Ureter (tissue), 1 donor: ENCODE data around the gene CCDC187. TPM values are rescaled to one million over a fixed set of nuclear protein-coding genes. Genes with fewer than 3 reads are reported as not detected.

Experiments
- DNase-seq: peaks from one replicate; pipeline ENCODE4 v3.0.0-alpha.2; 2020; ENCODE audit warnings: low spot score
- total RNA-seq: library from RNA; stranded (reverse); gene quantifications from one replicate; pipeline ENCODE4 v1.2.4, GENCODE V29; 2023
- donor health status: DM: yes; HTN: yes; CAD: no.

Gene CCDC187
- total RNA-seq, 1 donor from 2014 or later = 9.0 TPM

DNA sequence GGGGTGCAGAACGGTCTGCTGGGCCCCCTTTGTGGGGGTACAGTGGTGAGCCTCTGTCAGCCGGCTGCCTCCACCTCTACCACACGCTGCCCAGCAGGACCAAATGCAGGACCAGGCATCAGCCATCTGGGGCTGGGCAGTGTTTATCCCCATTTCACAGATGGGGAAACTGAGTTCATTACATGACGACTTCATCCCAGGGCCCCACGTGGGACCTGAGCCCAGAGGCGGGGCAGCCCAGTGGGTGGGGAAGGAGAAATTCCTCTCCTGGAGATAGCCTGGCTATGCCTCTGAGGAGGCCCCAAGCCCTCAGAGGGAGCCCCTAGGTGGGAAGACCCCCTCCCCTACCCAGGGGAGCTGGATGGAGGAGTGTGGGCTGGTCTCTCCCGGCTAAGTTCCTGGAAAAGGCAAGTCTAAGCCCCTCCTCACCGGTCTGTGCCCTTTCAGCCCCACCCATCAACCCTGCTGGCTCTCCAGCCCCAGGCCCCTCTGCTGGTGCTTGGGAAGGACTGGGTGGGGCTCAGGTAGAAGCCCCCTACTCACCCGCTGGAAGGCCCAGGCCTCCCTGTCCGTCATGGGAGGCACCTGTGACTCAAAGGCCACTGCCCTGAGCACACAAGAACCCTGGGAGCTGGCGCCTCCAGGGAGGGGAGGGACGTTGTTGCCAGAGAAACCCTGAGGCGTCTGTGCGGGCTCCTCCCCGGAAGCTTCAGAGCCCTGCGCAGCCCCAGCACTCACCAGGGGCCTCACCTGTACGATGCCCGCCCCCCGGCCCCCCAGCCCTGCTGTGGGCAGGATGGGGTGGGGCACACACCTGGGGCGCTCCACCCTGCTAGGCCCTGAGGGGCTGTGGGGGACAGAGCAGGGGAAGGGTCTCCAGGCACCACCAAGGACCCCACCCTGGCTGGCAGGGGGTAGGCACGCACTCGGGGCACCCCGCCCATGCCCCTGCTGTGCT lies 7.4 kb upstream of the CCDC187 start:
- DNase-seq = peak; percentile 63

DNA sequence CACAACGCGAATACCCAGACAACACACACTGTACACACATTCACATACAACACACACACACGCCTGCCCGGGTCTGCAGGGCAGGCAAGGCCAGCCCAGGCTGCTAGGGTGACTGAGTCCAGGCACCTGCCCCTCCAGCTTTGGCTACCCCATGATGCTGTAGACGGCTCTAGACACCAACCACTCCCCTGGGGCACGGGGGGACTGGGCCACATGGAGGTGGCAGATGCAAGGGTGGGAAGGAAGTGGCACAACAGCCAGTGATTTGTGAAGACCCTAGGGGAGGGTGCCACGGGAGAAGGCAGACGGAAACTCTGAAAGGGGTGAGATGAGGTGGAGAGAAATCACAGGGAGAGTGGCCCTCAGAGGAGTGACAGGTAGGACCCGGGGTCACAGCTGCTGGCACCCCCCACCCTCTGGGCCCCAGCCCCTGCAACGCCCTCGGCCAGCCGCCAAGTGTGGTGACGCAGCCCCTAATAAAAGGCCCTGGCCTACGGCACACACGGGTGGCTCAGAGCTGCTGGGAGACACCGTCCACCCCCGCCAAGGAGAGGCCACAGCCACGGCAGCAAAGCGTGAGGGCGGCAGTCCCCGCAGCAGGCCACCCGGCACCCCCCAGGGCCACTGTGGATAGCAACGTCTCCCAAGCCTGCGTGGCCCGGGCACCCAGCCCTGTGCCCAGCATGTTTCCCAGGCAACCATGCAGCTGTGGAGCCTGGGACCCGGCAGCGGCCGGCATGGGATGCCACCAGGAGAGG lies 6.6 kb upstream of the CCDC187 start:
- DNase-seq = no peak

GRCh38 chr9:136309806-136310220 lies 5.9 kb upstream of the CCDC187 start:
- no peak for DNase-seq

- DNase-seq = peak; percentile 75
Observed at GRCh38 chr9:136309101-136309801, 5.4 kb upstream of the CCDC187 start.

GRCh38 chr9:136308702-136309053 lies 4.8 kb upstream of the CCDC187 start:
- DNase-seq = no peak

GRCh38 chr9:136308006-136308701 lies 4.3 kb upstream of the CCDC187 start:
- no peak for DNase-seq

- no peak for DNase-seq
Observed at GRCh38 chr9:136307215-136307750, 3.4 kb upstream of the CCDC187 start.

- DNase-seq = no peak
Observed at GRCh38 chr9:136306211-136307208, 2.6 kb upstream of the CCDC187 start.

DNA sequence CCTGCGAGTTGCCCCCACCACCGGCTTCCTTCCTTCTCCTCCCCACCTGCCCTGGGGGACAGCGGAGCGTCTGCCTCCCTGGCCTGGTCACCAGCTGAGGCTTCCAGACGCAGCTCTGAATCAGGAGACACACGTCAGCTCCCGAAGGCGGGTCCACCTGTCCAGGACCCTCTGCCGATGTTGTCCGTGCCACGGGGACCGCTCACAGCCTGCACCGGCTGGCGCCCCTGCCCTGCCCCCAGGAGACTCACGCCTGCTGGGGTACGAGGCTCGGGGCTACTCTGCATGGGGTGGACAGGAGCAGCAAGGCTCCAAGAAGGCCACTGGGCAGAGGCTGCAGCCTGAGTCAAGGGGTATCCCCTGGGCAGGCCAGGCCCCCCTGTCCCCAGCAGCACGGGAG lies 1.9 kb upstream of the CCDC187 start:
- DNase-seq = no peak

GRCh38 chr9:136304981-136305380 lies 1.1 kb upstream of the CCDC187 start:
- DNase-seq = no peak

DNA sequence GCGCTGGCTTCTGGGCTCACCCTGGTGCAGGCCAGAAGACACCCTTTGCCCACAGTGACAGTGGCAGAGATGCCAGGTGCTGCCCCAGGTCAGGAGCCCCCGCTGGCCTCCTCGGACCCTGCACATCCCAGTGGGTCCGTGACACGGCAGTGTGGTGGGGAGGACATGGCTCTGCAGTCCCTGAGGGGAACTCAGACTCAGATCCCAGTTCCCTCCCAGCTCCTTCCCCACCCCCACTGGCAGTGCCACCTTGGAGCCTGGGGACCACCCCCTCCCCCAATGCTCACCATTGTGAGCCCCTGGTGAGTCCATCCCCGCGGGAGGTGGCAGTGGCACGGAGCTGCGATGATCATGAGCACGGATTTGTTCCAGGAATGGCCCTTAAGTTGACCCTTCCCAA lies 562 bp upstream of the CCDC187 start:
- no peak for DNase-seq

DNA sequence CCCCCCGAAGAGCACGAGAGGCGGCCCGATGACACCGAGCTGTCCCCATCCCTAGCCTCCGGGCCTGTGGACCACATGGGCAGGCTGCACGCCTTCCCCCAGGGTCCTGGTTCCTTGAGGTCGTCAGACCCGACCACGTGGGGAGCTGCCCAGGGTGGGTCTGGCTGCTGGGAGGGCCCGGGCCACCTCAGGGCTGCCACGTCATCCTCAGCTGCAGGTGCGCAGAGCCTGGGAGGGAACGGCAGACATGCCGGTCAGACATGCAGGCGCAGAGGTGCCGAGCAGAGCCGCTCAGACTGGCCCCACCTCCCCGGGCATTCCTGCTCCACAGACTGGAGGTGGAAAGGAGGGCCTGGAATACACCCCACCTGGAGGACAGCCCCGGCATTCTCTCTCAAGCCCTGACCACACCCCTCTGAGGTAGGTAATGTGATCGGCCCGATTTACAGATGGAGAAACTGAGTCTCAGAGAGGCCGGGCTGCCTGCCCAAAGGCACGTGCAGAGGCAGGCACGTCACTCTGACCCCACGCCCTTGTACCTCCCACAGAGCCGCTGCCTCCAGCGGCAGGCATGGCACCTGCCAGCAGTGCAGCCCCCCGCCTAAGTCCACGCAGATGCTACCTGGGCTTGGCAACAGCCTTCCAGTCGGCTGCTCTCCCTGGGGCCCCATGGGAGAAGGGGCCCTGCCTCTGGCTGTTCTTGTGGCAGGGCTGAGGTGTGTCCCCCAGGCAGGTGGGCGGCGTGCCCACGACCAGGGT lies 649 bp downstream of the CCDC187 start:
- DNase-seq = no peak

DNA sequence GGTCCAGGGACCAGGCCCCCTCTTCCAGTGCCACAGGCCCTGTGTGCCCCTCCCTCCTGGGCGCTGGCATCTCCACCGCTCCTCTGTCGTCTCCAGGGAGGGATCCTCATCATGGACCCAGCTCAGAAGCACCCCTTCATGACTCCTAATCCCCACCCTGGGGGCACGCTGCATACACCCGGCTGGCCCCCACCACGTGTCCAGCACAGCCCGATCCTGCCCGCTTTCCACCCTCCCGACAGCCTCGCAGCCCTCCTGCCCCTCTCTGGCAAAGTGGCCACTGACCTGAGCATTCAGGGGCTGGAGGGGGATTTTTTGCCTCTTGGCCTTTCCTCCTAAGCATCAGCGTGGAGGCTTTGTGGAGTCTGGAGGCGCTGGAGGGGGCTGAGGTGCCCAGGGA lies 1.4 kb downstream of the CCDC187 start:
- no peak for DNase-seq

- no peak for DNase-seq
Observed at GRCh38 chr9:136300866-136301265, 3.0 kb downstream of the CCDC187 start.

DNA sequence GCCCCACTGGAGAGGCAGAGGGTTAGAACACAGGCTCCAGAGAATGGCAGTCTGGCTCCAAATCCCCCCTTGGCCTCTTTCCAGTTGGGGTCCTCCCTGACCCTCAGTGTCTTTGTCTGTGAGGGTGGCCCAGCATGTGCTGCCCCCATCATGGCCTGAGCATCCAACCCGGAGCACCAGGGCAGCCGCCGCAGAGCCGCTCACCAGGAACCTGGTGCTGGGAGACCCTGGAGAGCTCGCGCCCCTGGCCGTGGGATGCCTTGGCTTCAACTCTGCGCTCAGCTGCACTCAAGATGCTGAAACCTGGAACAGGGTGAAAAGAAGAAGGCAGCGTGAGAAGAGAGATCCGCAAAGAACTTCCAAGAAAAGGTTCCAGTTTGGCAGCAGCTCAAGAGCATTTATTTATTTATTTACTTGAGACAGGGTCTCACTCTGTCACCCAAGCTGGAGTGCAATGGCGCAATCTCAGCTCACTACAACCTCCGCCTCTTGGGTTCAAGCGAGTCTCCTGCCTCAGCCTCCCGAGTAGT lies 3.8 kb downstream of the CCDC187 start:
- DNase-seq = no peak

DNA sequence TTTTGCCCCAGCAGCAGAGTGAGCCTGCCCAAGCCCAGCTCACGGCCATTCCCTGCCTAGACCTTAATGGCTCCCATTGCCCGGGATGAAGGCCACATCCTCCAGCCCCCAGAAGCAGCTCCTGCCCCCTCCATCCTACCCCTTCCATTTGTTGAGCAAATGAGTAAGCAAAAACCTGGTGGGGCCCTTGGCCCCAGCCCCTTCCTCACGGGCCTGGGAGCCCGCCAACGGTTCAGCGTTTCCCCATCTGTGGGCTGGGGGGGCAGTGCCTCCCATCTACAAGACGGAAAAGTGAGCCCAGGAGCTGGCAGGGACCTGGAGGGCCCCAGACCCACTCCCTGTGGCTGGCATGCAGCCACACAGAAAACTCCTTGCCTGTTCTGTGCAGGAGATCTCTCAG lies 4.4 kb downstream of the CCDC187 start:
- no peak for DNase-seq

- no peak for DNase-seq
Observed at GRCh38 chr9:136299116-136299515, 4.8 kb downstream of the CCDC187 start.

- no peak for DNase-seq
Observed at GRCh38 chr9:136297766-136298735, 5.8 kb downstream of the CCDC187 start.
